Endodermal cell (in vitro differentiated cells): Measurements from ENCODE around the gene PRG2. TPM values are rescaled to one million over a fixed set of nuclear protein-coding genes. Genes with fewer than 3 reads are reported as not detected.

ENCODE experiments used
- DNase-seq: peaks from one replicate; pipeline ENCODE4 v3.0.0-alpha.2; 2017
- H3K27ac ChIP-seq: 2 replicates; pipeline ENCODE4 v1.5.1; 2013; ENCODE audit warnings: mild to moderate bottlenecking, low read depth, low read length, moderate library complexity
- H3K27me3 ChIP-seq: 2 replicates; pipeline ENCODE4 v1.6.1; 2013; ENCODE audit warnings: mild to moderate bottlenecking, low read length, moderate library complexity; ENCODE audit not compliant: insufficient read depth, control insufficient read depth, poor library complexity, severe bottlenecking
- H3K36me3 ChIP-seq: 2 replicates; pipeline ENCODE4 v1.7.0; 2013; ENCODE audit warnings: mild to moderate bottlenecking, low read length, moderate library complexity; ENCODE audit not compliant: control insufficient read depth, insufficient read depth
- H3K4me1 ChIP-seq: one replicate; pipeline ENCODE4 v1.7.0; 2013; ENCODE audit warnings: low read length; ENCODE audit not compliant: control insufficient read depth, insufficient read depth
- H3K4me3 ChIP-seq: 2 replicates; pipeline ENCODE4 v1.5.1; 2013; ENCODE audit warnings: mild to moderate bottlenecking, low read length, moderate library complexity
- H3K9ac ChIP-seq: 2 replicates; pipeline ENCODE4 v1.6.1; 2013; ENCODE audit warnings: mild to moderate bottlenecking, low read length, moderate library complexity; ENCODE audit not compliant: poor library complexity, severe bottlenecking; ENCODE audit errors: extremely low read depth
- H3K9me3 ChIP-seq: 2 replicates; pipeline ENCODE4 v1.6.1; 2013; ENCODE audit warnings: mild to moderate bottlenecking, low read length, moderate library complexity; ENCODE audit not compliant: control insufficient read depth
- H3K27ac Mint-ChIP-seq: 2 replicates; pipeline ENCODE4 v1.8.0; 2020; ENCODE audit warnings: mixed read lengths
- H3K27me3 Mint-ChIP-seq: 2 replicates; pipeline ENCODE4 v1.8.0; 2021; ENCODE audit warnings: mild to moderate bottlenecking, mixed read lengths; ENCODE audit not compliant: insufficient read depth
- H3K36me3 Mint-ChIP-seq: 2 replicates; pipeline ENCODE4 v1.8.0; 2020; ENCODE audit warnings: low read depth, mixed read lengths
- H3K4me1 Mint-ChIP-seq: 2 replicates; pipeline ENCODE4 v1.8.0; 2020; ENCODE audit warnings: mixed read lengths
- H3K4me3 Mint-ChIP-seq: 2 replicates; pipeline ENCODE4 v1.8.0; 2020; ENCODE audit warnings: mild to moderate bottlenecking, moderate library complexity, mixed read lengths
- H3K9me3 Mint-ChIP-seq: 2 replicates; pipeline ENCODE4 v1.8.0; 2020; ENCODE audit warnings: mild to moderate bottlenecking, mixed read lengths
- CTCF ChIP-seq: fragments of 200-600 bp; sonication (generic); conservative IDR thresholded peaks from 2 replicates; pipeline ENCODE4 v1.5.0; 2021; ENCODE audit warnings: antibody characterized with exemption, mild to moderate bottlenecking
- WGBS, 2 experiments: methylation state at CpG; one replicate each; pipeline versions ENCODE4 v1.1.5 to v1.1.7; 2013; ENCODE audit warnings: missing lambda C conversion rate in 2 of 2, mixed read lengths in 1 of 2; ENCODE audit not compliant: insufficient coverage in 1 of 2, insufficient read length in 1 of 2; 5-methylcytosine and 5-hydroxymethylcytosine counted together
- total RNA-seq, 2 donors: library from RNA; stranded (reverse); fragmentation: NEBNext Ultra II Directional in 1 of 2; extraction: Animal tissue kit (Norgen Biotek cat#: 25700) in 1 of 2; gene quantifications; 2 replicates in 1 of 2; 3 replicates in 1 of 2; pipeline ENCODE4 v1.2.1, GENCODE V29; 2021

PRG2 gene
- total RNA-seq, 2 donors from 2014 or later = 0.42 TPM; not detected in 1

GRCh38 chr11:57345555-57346211 lies 44.8 kb downstream of the PRG2 start:
- Histone ChIP-seq H3K9me3 (no peaks in the 10 kb centered on the region), H3K27me3 (peaks cover 28% of the 10 kb centered on the region), H3K27ac (no peak overlapping the region), H3K4me3 (no peak overlapping the region), H3K4me1 (no peaks in the 10 kb centered on the region), H3K9ac (no peak overlapping the region), H3K36me3 (no peaks in the 10 kb centered on the region)
- Mint-ChIP-seq H3K4me3 (no peak overlapping the region), H3K27ac (no peak overlapping the region), H3K4me1 (peaks cover 2% of the 10 kb centered on the region), H3K9me3 (no peaks in the 10 kb centered on the region), H3K27me3 (peaks cover 41% of the 10 kb centered on the region), H3K36me3 (no peaks in the 10 kb centered on the region)
- WGBS, 2 experiments = 23 to 49% methylated on average over 5 to 11 of the region's 11 CpGs
- TF ChIP-seq CTCF = peak; percentile 95
- DNase-seq = peak; percentile 91

GRCh38 chr11:57344826-57345225 lies 45.6 kb downstream of the PRG2 start:
- Histone ChIP-seq H3K27me3 (peaks cover 32% of the 10 kb centered on the region), H3K4me3 (no peak overlapping the region), H3K36me3 (no peaks in the 10 kb centered on the region), H3K9me3 (no peaks in the 10 kb centered on the region), H3K9ac (no peak overlapping the region), H3K27ac (no peak overlapping the region), H3K4me1 (no peaks in the 10 kb centered on the region)
- Mint-ChIP-seq H3K4me1 (peaks cover 2% of the 10 kb centered on the region), H3K27ac (no peak overlapping the region), H3K4me3 (no peak overlapping the region), H3K36me3 (no peaks in the 10 kb centered on the region), H3K9me3 (no peaks in the 10 kb centered on the region), H3K27me3 (peaks cover 44% of the 10 kb centered on the region)
- no peak for DNase-seq
- WGBS, 2 experiments = 93 to 96% methylated on average over 10 of the region's 10 CpGs
- TF ChIP-seq CTCF = no peak

- Mint-ChIP-seq H3K27ac (no peak overlapping the region), H3K4me3 (no peak overlapping the region), H3K27me3 (peaks cover 50% of the 10 kb centered on the region), H3K4me1 (peaks cover 2% of the 10 kb centered on the region), H3K9me3 (no peaks in the 10 kb centered on the region), H3K36me3 (no peaks in the 10 kb centered on the region)
- Histone ChIP-seq H3K4me3 (no peak overlapping the region), H3K27ac (no peak overlapping the region), H3K9me3 (no peaks in the 10 kb centered on the region), H3K4me1 (no peaks in the 10 kb centered on the region), H3K27me3 (peaks cover 30% of the 10 kb centered on the region), H3K9ac (no peak overlapping the region), H3K36me3 (no peaks in the 10 kb centered on the region)
- no peak for DNase-seq
- 81 to 84% methylated on average over 4 to 7 of the region's 7 CpGs for WGBS, 2 experiments
- no peak for TF ChIP-seq CTCF
Measured at GRCh38 chr11:57343825-57344224, 46.6 kb downstream of the PRG2 start.
